ENCODE measurements around the gene NOS2.
A peak's percentile ranks its signal among the peaks of the same experiment; 100 is the strongest.
"Not testable (repeated sequence)": the region's sequence is repeated elsewhere in the genome, so short reads cannot be mapped to it uniquely, and the experiment has no call there.

The NOS2 gene

DNA sequence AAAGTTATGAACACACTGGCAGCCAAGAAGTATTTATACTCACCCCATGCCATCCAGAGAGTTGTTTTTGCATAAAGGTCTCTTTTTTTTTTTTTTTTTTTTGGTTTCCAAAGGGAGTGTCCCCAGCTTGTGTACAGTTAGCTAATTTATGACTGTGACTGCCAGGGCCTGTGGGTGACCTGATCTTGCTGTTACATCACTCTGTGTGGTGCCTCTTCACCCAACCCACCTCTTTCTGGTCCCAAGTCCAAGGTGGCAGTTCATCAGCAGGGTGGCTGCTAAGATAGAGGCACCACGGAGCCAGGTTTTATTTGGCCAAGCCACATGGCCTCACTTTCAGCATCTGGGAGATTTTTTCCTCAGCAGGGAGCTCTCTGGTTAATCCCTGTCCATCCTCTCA lies at the start of gene NOS2:
NOS2 (minus strand) TSS at position 8 of the 400 bp plus-strand sequence. CDS start 1,720 bp downstream, outside the sequence.
- H3K36me3 Mint-ChIP-seq (ENCODE audit: low read depth), result no peaks in the 10 kb centered on the region
- DNase-seq, result no peak
- peaks cover 18% of the 10 kb centered on the region for H3K27me3 Mint-ChIP-seq
- no peak within 1 kb of the TSS for H3K27ac Mint-ChIP-seq
- H3K4me3 Mint-ChIP-seq, result no peak within 1 kb of the TSS
- H3K9me3 Mint-ChIP-seq, result no peaks in the 10 kb centered on the region
- ATAC-seq, result no peak
- H3K4me1 Mint-ChIP-seq, result peaks cover 5% of the 10 kb centered on the region

DNA sequence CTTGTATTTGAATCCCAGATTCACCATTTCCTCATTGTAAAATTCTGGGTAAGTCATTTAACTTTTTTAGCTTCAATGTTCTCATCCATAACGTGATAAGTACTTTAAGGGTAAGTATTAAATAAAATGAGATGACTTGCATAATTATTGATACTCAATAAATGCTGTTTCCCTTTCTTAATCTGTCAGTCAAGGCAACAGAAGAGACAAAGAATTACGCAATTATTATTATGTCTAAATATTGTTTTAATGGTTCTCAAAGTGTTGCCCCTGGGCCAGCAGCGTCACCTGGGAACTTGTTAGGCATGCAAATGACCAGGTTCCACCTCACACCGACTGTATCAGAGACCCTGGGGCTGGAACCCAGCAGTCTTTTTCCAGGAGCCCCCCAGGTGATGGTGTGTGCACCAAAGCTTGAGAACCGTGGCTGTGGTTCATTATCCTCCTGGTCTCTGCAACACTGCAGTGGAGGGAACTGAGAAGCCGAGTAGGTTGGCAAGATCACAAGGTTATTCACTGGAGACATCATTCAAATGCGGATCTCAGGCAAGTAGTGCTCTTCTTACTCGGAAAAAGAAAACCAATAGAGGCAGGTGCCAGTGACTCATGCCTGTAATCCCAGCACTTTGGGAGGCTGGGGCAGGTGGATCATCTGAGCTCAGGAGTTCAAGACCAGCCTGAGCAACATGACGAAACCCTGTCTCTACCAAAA lies 49.3 kb upstream of the NOS2 start:
- peaks cover 19% of the 10 kb centered on the region for H3K4me1 Mint-ChIP-seq
- DNase-seq (no peak), ATAC-seq (no peak)
- H3K4me3 Mint-ChIP-seq, result no peak overlapping the region
- no peaks in the 10 kb centered on the region for H3K36me3 Mint-ChIP-seq (ENCODE audit: low read depth)
- peaks cover 5% of the 10 kb centered on the region for H3K27me3 Mint-ChIP-seq
- H3K27ac Mint-ChIP-seq, result no peak overlapping the region
- H3K9me3 Mint-ChIP-seq, result no peaks in the 10 kb centered on the region

DNA sequence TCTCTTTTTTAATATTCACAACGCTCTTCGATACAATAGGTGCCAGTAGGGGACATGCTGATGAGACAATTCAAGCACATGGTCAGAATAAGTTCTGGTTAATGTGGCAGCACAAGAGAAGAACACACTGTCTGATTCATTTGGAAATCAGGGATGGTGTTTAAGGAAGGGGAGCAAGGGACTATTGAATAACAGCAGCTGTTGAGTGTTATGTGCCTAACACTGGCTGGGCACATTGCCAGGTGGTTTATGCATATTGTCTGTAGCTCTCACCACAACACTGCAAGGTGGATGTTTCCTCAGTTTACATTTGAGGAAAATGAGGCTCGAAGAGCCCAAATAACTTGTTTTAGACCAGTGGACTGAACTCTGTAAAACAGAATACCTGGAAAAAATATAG lies 48.6 kb upstream of the NOS2 start:
- Mint-ChIP-seq H3K36me3 (ENCODE audit: low read depth) (no peaks in the 10 kb centered on the region), H3K27me3 (peaks cover 2% of the 10 kb centered on the region), H3K4me1 (peaks cover 19% of the 10 kb centered on the region), H3K27ac (no peak overlapping the region), H3K4me3 (no peak overlapping the region), H3K9me3 (no peaks in the 10 kb centered on the region)
- DNase-seq (no peak), ATAC-seq (no peak)

DNA sequence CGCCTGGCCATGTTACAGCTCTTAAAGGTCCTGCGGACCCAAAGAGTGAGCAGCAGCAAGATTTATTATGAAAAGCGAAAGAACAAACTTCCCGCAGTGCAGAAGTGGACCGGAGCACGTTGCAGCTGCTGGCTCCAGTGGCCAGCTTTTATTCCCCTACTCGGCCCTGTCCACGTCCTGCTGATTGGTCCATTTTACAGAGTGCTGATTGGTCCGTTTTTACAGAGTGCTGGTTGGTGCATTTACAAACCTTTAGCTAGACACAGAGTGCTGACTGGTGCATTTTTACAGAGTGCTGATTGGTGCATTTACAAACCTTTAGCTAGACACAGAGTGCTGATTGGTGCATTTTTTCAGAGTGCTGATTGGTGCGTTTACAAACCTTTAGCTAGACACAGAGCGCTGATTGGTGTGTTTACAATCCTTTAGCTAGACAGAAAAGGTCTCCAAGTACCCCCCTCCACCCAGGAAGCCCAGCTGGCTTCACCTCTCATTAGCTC lies 46.5 kb upstream of the NOS2 start:
- H3K27me3 Mint-ChIP-seq; DNase-seq; H3K36me3 Mint-ChIP-seq (ENCODE audit: low read depth); ATAC-seq; H3K9me3 Mint-ChIP-seq: not testable (repeated sequence)
- H3K4me1 Mint-ChIP-seq, result peaks cover 19% of the 10 kb centered on the region
- H3K27ac Mint-ChIP-seq, result peak overlapping the region; percentile 68
- H3K4me3 Mint-ChIP-seq, result peak overlapping the region; percentile 47

DNA sequence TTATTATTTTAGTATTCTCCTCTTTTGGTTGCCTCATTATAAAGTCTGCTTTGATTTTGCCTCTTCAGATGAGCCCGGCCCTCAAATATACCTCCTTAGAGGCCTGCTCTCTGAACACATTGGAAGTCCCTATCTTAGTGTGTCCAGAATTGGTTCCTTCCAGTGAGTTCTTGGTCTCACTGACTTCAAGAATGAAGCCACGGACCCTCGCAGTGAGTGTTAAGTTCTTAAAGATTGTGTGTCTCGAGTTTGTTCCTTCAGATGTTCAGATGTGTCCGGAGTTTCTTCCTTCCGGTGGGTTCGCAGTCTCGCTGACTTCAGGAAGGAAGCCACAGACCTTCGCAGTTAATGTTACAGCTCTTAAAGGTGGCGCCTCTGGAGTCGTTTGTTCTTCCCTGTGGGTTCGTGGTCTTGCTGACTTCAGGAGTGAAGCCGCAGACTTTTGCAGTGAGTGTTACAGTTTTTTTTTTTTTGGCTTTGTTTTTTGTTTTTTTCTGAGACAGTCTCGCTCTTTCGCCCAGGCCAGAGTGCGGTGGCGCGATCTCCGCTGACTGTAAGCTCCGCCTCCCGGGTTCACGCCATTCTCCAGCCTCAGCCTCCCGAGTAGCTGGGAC lies 45.8 kb upstream of the NOS2 start:
- no peaks in the 10 kb centered on the region for H3K36me3 Mint-ChIP-seq (ENCODE audit: low read depth)
- H3K4me3 Mint-ChIP-seq, result peak overlapping the region; percentile 47
- peaks cover 19% of the 10 kb centered on the region for H3K4me1 Mint-ChIP-seq
- H3K27ac Mint-ChIP-seq, result peak overlapping the region; percentile 68
- no peaks in the 10 kb centered on the region for H3K9me3 Mint-ChIP-seq
- no peaks in the 10 kb centered on the region for H3K27me3 Mint-ChIP-seq
- DNase-seq (peak; percentile 36), ATAC-seq (peak; percentile 72)

DNA sequence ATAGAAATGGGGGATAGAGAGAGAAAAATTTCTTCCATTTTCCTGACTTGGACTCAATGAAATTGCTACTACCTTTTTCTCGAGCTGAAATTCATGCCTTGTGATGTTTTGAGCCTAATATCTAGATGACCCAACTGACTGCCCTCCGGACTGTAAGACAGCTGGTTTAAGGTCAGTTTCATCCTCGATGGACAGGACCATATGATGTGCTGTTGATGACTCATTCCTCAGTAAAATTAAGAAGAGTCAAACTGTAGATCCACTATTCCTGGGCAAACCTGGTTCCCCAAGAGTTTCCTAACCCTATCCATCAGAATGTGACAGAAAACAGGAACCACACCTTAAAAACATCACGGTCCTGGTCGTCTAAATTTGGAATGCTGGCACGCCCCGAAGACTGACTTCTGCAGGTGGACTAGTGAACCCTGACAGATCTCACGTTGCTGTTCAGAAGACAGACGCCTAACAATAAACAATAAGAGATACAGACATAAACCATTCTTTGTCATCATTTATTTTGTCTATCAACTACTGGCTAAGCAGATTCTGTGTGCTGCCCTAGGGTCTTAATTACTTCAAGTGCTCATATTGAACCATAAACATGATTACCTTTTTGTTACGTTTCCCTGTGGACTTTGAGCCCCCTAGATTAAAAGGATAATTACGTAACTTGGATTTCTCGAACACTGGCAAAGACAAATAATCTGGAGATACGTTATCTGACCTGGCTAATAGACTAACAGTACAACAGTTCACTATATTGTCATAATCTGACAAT lies 45.1 kb upstream of the NOS2 start:
- Mint-ChIP-seq H3K27me3 (no peaks in the 10 kb centered on the region), H3K27ac (no peak overlapping the region), H3K4me1 (peaks cover 19% of the 10 kb centered on the region), H3K9me3 (no peaks in the 10 kb centered on the region), H3K4me3 (no peak overlapping the region), H3K36me3 (ENCODE audit: low read depth) (no peaks in the 10 kb centered on the region)
- ATAC-seq, result no peak
- no peak for DNase-seq

DNA sequence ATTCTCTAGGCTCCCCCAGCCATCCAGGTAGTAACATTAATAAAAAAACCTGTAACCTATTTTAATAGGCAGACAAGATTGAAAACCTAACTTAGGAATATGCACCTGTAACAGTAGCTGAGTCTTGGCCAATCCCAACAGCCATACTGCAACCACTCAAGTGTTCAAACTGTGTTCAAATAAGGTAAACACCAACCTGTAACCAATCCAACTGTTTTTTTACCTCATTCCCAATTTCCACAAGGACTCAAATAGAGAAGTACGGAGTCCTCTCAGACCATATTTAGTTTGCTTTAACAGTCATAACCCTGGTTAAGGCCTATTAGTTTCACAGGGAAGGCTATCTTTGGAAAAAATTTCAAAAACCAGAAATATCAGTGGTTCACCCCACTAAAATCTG lies 40.4 kb upstream of the NOS2 start:
- no peaks in the 10 kb centered on the region for H3K9me3 Mint-ChIP-seq
- peaks cover 3% of the 10 kb centered on the region for H3K4me1 Mint-ChIP-seq
- no peak overlapping the region for H3K4me3 Mint-ChIP-seq
- no peaks in the 10 kb centered on the region for H3K36me3 Mint-ChIP-seq (ENCODE audit: low read depth)
- no peak for ATAC-seq
- no peak for DNase-seq
- no peaks in the 10 kb centered on the region for H3K27me3 Mint-ChIP-seq
- no peak overlapping the region for H3K27ac Mint-ChIP-seq

DNA sequence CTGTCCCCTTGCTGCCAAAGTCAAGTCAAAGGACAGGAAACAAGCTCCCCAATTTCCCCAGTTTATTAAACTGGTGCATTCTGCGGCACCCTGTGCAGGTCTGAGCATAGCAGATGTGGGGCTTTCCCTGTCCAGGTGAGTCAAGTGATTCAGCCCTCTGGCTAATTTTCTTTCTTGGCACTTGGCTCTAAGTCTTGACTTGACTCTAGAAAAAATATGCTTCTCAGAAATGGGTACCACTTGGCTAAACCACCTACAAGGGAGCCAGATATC lies 40.0 kb upstream of the NOS2 start:
- not testable (repeated sequence) for H3K4me1 Mint-ChIP-seq; DNase-seq; H3K36me3 Mint-ChIP-seq (ENCODE audit: low read depth); H3K4me3 Mint-ChIP-seq; H3K9me3 Mint-ChIP-seq; H3K27ac Mint-ChIP-seq; H3K27me3 Mint-ChIP-seq
- ATAC-seq, result peak; percentile 54

DNA sequence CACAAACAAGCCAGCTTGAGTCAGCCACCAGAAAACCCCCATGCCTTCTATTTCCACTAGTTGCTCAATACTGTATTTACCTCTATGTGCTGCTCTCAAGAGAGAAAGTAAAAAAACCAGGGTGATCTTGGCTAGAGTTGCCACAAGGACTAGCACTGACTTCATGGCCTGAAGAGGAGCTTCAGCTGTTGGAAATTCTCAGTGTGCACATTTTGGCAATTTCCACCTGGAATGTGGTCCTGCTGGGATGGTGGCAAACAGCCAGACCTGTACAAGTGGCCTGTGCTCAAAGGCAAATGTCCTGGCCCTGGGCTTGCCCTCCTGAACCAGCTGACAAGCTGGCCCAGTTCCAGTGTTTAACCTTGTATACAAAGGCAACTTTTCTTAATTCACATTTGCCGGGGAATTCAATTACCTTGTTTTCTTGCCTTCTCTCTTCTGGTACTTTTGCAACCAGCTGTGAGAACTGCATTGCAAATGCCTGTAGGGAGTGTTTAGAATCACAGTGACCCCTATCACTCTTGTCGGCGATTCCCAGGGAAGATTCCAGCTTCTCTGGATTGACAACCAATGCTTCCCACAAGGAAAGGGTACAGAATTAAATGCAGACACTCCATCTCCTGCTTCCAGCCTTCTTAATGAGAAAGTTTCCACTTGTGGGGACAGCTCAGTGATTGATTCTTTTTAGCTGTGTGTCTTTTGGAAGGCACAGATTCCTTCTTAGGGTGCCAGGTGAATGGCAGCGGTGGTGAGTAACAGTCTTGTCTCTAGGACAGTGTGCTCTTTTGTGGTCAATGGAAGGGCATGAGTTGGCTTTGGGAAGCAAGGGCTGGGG lies 39.5 kb upstream of the NOS2 start:
- H3K4me1 Mint-ChIP-seq, result not testable (repeated sequence)

DNA sequence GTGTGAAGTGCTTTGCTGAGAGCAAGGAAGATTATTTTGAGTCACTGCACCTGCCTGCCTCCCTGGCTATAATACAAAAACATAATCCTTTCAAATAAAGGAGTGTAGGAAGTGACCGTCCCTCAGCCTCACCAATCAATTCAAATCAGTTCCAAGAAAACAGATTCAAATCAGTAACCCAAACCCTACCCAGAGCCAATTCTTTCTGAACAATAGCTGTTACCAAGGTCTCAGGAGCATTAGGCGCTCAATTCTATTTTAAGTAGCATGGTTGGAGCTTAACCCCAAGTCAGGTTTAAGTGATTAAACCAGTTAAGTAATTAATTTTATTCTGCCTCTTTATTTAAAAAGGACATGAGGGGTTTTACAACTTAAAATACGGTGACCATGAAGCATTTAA lies 38.3 kb upstream of the NOS2 start:
- H3K4me1 Mint-ChIP-seq; H3K9me3 Mint-ChIP-seq; ATAC-seq; H3K27me3 Mint-ChIP-seq; H3K36me3 Mint-ChIP-seq (ENCODE audit: low read depth); DNase-seq; H3K4me3 Mint-ChIP-seq; H3K27ac Mint-ChIP-seq: not testable (repeated sequence)

More for the DNA sequence above, 39.5 kb upstream of the NOS2 start:
- H3K27me3 Mint-ChIP-seq; H3K9me3 Mint-ChIP-seq; H3K36me3 Mint-ChIP-seq (ENCODE audit: low read depth); H3K27ac Mint-ChIP-seq; DNase-seq; H3K4me3 Mint-ChIP-seq: not testable (repeated sequence)
- ATAC-seq, result peak; percentile 24

DNA sequence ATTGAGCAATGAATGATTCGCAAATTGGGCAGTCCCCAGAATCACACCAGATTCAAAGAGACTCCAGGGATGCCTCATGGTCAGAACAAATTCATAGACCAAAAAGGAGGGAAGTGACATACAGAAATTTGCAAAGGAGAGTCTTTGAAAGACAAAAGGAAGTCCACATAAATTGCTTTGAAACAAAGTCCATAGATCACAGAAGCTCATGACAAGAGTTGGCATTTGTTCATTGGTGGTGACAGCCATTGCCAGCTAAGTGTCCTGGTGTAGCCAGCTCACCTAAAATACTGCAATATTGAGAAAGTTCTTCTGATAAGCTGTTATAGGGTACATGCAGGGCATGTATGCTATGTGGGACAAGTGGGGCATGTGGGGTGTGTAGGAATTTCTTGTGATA lies 37.4 kb upstream of the NOS2 start:
- H3K9me3 Mint-ChIP-seq, result not testable (repeated sequence)

DNA sequence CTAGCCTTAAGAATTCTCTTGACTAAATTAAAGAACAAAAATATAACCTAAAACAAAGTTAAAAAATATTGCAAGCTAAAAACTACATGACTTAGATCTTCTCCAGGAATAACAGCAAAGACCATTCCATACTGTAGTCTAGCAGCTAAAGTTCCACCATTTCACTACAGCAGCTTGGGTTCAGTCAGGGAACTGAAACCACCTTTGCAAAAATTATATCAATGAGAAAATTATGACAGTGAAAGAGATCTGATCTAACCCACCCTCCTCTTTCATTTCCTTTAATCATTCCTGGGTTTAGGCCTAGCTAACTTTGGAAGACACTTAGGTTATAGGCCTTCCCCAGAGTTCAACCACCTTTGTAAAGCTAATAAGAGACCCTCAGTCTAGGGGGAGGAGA lies 36.3 kb upstream of the NOS2 start:
- no peak overlapping the region for H3K4me3 Mint-ChIP-seq
- no peak for ATAC-seq

More for the DNA sequence above, 37.4 kb upstream of the NOS2 start:
- ATAC-seq; DNase-seq; H3K27me3 Mint-ChIP-seq; H3K36me3 Mint-ChIP-seq (ENCODE audit: low read depth); H3K27ac Mint-ChIP-seq; H3K4me1 Mint-ChIP-seq; H3K4me3 Mint-ChIP-seq: not testable (repeated sequence)

DNA sequence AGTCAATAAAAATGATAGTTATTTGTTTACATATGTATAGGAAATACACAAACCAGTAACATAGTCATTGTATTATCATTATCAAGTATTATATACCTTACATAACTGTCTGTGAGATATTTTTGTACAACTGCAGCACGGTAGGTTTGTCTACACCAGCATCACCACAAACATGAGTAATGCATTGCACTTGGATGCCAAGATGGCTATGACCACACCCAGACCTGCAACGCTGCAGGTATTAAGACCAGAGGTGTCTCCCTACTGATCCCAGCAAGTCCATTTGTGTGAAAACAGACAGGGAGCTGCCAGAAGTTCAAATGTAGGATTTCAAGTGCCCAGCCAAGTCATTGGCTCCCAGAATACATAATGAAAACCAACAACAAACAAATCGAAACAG lies 34.2 kb upstream of the NOS2 start:
- no peak for ATAC-seq
- DNase-seq, result no peak
- H3K4me1 Mint-ChIP-seq, result no peaks in the 10 kb centered on the region

More for the DNA sequence above, 36.3 kb upstream of the NOS2 start:
- Mint-ChIP-seq H3K36me3 (ENCODE audit: low read depth) (no peaks in the 10 kb centered on the region), H3K4me1 (no peaks in the 10 kb centered on the region), H3K27me3 (no peaks in the 10 kb centered on the region), H3K27ac (no peak overlapping the region), H3K9me3 (peaks cover 4% of the 10 kb centered on the region)
- DNase-seq, result no peak

DNA sequence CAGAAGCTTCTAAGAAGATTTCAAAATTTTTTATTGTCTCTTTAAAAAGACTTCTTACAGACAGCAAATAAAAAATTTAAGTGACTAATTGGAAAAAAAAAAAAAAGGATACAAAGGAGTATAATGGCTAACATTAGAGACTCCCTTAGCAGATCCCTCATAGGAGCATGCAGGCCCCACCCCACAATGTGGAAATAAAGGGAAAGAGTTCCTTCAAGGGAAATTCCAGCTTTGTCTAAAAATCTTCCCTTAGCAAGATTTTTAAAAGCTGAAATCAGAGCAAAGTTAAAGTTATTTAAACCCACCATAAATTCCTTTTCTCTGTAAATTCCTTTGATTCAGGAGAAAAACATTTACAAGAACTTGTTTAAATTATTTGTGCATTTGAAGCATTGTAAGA lies 32.5 kb upstream of the NOS2 start:
- DNase-seq, result no peak
- Mint-ChIP-seq H3K27me3 (no peaks in the 10 kb centered on the region), H3K9me3 (peaks cover 4% of the 10 kb centered on the region), H3K36me3 (ENCODE audit: low read depth) (no peaks in the 10 kb centered on the region), H3K4me3 (no peak overlapping the region), H3K4me1 (no peaks in the 10 kb centered on the region), H3K27ac (no peak overlapping the region)
- ATAC-seq, result no peak

More for the DNA sequence above, 34.2 kb upstream of the NOS2 start:
- Mint-ChIP-seq H3K27me3 (no peaks in the 10 kb centered on the region), H3K9me3 (peaks cover 4% of the 10 kb centered on the region), H3K4me3 (no peak overlapping the region), H3K36me3 (ENCODE audit: low read depth) (no peaks in the 10 kb centered on the region), H3K27ac (no peak overlapping the region)
